ENCODE results near the gene SLC3A2. TPM values are rescaled to one million over a fixed set of nuclear protein-coding genes. Genes with fewer than 3 reads are reported as not detected.

Gene SLC3A2
- total RNA-seq: 121 and 172 TPM in 2 replicates

DNA sequence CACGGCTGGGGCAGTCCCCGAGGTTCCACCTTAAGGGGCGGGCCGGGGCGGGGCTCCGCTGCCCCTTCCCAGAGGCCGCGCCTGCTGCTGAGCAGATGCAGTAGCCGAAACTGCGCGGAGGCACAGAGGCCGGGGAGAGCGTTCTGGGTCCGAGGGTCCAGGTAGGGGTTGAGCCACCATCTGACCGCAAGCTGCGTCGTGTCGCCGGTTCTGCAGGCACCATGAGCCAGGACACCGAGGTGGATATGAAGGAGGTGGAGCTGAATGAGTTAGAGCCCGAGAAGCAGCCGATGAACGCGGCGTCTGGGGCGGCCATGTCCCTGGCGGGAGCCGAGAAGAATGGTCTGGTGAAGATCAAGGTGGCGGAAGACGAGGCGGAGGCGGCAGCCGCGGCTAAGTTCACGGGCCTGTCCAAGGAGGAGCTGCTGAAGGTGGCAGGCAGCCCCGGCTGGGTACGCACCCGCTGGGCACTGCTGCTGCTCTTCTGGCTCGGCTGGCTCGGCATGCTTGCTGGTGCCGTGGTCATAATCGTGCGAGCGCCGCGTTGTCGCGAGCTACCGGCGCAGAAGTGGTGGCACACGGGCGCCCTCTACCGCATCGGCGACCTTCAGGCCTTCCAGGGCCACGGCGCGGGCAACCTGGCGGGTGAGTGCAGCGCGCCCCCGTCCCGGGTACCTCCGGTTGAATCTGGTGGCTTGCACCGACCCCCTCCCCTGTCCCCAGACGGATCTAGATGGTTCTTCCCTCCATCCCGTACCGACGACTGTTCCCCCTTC lies at the start of gene SLC3A2:
SLC3A2 (plus strand) TSS at position 94 of the 776 bp plus-strand sequence; CDS start at position 222, 128 bp downstream.

DNA sequence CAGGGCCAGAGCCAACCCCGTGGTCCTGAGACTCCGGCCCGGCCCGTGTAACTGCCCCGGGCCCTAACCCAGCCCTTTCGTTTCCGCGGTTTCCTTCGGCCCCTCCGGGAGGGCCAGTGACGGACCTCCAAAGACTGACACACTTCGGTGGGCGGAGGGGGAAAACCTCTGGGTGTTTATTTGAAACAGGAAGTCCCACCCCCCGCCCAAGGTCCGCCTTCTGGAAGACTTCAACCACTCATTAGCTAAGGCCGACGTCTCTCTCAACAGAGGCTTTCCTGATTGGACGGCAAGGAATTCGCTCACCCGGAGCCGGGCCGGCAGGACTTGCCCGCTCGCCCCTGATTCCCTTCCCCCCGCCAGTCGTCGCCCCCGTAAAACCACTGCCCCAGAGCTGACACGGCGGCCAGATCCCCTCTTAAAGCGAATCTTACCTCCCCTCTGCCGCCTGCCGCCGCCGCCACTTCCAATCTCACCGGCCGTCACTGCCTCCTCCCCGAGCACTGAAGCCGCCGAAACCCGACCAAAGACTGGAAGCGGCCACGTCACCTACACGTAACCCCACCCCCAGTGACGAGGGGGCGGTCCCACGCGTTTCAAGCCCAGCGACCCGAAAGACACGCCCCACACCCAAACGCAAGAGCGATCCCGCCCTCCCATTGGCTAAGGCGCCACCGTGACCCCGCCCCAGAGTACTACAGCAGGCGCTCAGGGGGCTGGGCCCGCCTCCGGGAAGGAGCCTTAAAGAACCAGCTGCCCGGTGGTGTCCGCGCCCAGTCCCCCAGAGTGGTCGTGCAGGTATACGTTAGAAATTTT lies 49.0 kb upstream of the SLC3A2 start, which contains the start of gene STX5:
STX5 (minus strand) TSS at position 532 of the 816 bp plus-strand sequence. CDS start 808 bp downstream, outside the sequence.

DNA sequence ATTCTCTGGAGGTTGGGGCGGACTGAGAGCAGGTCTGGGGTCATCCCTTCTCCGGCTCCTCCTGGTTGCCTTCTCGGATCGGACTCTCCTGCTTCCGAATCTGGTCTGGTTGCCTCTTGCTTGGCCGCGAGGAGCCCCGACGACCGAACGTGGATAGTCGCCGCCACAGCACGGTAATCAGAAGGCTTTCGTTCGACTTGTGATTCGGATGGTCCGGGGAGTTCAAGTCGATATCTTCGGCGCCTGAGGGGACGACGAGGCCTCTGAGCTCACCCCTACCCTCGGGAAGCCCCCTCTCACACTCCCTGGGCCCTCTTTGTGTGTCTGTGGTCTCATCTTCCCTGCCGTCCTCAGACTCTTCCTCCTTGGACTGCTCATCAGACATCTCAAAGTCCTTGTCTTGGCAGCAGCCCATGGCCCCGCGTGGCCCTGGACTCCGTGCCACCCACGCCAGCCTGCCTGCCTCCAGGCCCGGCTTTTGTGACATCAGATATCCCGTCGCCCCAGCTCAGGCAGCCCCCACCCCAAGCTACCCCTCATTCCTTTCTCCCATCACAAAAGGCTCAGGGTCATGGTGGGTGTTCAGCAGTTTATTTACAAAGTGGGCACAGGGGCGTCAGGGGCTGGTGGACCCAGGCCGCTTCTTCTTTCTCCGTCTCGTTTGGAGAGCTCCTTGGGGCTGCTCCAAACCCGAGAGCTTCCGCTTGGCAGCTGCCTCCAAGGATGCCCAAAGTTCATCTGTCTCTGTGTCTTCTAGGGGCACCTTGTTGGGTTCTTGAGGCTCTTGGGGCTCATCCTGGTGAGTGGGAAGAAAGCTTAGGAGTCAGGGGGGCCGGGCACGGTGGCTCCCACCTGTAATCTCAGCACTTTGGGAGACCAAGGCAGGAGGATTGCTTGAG lies 48.1 kb upstream of the SLC3A2 start, which contains the start of gene TEX54:
TEX54 (minus strand) TSS at position 506 of the 899 bp plus-strand sequence.

DNA sequence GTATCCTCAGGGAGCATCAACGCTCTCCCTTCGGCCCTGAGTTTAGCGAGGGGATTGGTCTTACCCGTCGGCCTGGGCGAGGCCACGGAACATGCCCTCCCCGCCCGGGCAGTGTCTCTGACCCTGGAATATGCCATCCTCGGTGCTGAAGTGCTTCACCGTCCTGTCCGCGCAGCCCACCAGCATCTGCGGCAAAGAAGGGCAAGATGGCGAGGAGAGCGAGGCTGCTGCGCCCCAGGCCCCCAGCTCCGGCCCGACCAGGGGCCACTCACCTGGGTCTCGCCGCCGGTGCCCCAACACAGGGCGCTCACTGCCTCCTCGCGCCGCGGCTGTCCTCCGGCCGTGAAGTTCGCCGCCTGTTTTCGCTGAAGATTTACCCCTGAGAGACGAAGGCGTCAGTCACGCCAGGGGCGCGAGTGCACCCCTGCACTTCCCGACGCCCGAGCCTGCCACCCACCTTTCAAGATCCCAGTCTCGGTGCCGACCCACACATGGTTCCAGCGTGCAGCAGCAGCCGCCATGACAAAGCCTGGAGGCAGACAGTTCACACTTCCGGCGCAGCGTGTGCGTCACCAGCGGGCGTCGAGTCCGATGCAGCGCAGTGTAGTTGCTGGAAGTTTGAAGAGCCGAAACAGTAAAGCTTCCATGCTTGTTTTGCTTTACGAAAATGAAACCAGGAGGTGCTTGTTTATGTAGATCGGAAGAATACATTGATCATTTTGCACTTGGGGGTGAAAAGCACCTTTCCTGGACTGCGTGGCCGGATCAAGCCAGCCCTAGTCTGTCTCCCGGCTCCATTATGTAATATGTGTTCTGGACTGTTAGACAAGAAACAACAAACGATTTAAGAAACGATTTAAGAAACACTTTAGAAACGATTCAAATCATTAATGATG lies 41.4 kb upstream of the SLC3A2 start, which contains the start of gene WDR74:
WDR74 (minus strand) TSS at position 541 of the 896 bp plus-strand sequence; CDS start at position 521, 20 bp downstream.

DNA sequence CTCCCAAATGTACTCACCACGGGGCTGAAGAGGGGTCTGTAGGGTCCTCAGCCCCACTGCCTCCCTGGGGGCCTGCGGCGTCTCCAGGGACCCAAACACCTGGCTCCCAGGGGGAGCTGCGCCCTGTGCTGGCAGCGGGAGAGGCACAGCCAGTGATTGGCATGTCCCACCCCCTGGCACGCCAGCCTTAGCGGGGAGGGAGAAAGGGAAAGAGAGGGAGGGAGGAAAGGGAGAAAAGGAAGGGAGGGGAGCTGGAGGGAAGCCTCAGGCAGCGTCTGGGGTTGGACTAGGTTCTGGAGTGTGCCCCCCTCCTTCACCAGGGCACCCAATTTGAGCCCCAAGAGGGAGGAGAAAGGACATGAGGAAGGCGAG lies 40.5 kb downstream of the SLC3A2 start, which contains the start of gene CHRM1:
CHRM1 (minus strand) TSS at position 163 of the 372 bp plus-strand sequence. CDS start 10,263 bp downstream, outside the sequence.

Other genes with a start within 250 kb of the SLC3A2 start
- gene GANAB, start 234.3 kb upstream of the SLC3A2 start, total RNA-seq: 190 and 269 TPM in 2 replicates
- gene INTS5, start 227.6 kb upstream of the SLC3A2 start, total RNA-seq: 21.1 and 21.5 TPM in 2 replicates
- 46.1 and 53.0 TPM in 2 replicates for gene C11orf98, start 215.7 kb upstream of the SLC3A2 start, total RNA-seq
- gene CSKMT, start 215.6 kb upstream of the SLC3A2 start, total RNA-seq: 7.4 and 12.7 TPM in 2 replicates
- gene UQCC3, start 209.2 kb upstream of the SLC3A2 start, total RNA-seq: 12.2 and 12.8 TPM in 2 replicates
- gene LBHD1, start 208.6 kb upstream of the SLC3A2 start, total RNA-seq: 1.9 and 2.6 TPM in 2 replicates
- 163 and 210 TPM in 2 replicates for gene UBXN1, start 201.8 kb upstream of the SLC3A2 start, total RNA-seq
- gene LRRN4CL, start 191.4 kb upstream of the SLC3A2 start, total RNA-seq: 0.09 TPM in 2 replicates
- gene BSCL2, start 173.5 kb upstream of the SLC3A2 start, total RNA-seq: 20.1 and 25.6 TPM in 2 replicates
- gene GNG3, start 173.2 kb upstream of the SLC3A2 start, total RNA-seq: not detected in 2 replicates
- gene HNRNPUL2, start 153.4 kb upstream of the SLC3A2 start, total RNA-seq: 9.8 and 13.6 TPM in 2 replicates
- gene TTC9C, start 152.4 kb upstream of the SLC3A2 start, total RNA-seq: 32.8 and 33.1 TPM in 2 replicates
- 6.9 and 8.4 TPM in 2 replicates for gene ZBTB3, start 126.7 kb upstream of the SLC3A2 start, total RNA-seq
- 51.1 and 71.4 TPM in 2 replicates for gene POLR2G, start 119.3 kb upstream of the SLC3A2 start, total RNA-seq
- 18.4 and 20.5 TPM in 2 replicates for gene TAF6L, start 109.5 kb upstream of the SLC3A2 start, total RNA-seq
- 15.9 and 23.5 TPM in 2 replicates for gene TMEM179B, start 93.5 kb upstream of the SLC3A2 start, total RNA-seq
- gene TMEM223, start 88.9 kb upstream of the SLC3A2 start, total RNA-seq: 9.0 and 16.0 TPM in 2 replicates
- gene NXF1, start 75.5 kb upstream of the SLC3A2 start, total RNA-seq: 16.0 and 21.6 TPM in 2 replicates
- 36.4 and 40.9 TPM in 2 replicates for gene STX5, start 48.8 kb upstream of the SLC3A2 start, total RNA-seq
- not detected in 2 replicates for gene TEX54, start 48.1 kb upstream of the SLC3A2 start, total RNA-seq
- 66.5 and 70.3 TPM in 2 replicates for gene WDR74, start 41.3 kb upstream of the SLC3A2 start, total RNA-seq
- gene CHRM1, start 40.5 kb downstream of the SLC3A2 start, total RNA-seq: not detected in 2 replicates
- gene SLC22A6, start 104.1 kb downstream of the SLC3A2 start, total RNA-seq: not detected in 2 replicates
- gene SLC22A8, start 134.9 kb downstream of the SLC3A2 start, total RNA-seq: not detected in 2 replicates